GM19455 (cell line): Measurements from ENCODE around the gene WDR62.
"Not testable (repeated sequence)": the region's sequence is repeated elsewhere in the genome, so short reads cannot be mapped to it uniquely, and the experiment has no call there.

Experiments used
- ATAC-seq: cut with Tn5 transposase; IDR thresholded peaks from one replicate; pipeline ENCODE4 v1.9.1; 2021; ENCODE audit not compliant: unreplicated experiment

The WDR62 gene

GRCh38 chr19:36106991-36107390 lies 52.3 kb downstream of the WDR62 start:
- no peak for ATAC-seq

- no peak for ATAC-seq
These were observed 54.0 kb downstream of the WDR62 start for GRCh38 chr19:36108684-36109083.

- ATAC-seq, result no peak
These were observed 55.9 kb downstream of the WDR62 start, which contains the start of gene OVOL3 for GRCh38 chr19:36110487-36111199. OVOL3 (plus strand) TSS chr19:36111143; CDS start chr19:36111203, 60 bp downstream.

DNA sequence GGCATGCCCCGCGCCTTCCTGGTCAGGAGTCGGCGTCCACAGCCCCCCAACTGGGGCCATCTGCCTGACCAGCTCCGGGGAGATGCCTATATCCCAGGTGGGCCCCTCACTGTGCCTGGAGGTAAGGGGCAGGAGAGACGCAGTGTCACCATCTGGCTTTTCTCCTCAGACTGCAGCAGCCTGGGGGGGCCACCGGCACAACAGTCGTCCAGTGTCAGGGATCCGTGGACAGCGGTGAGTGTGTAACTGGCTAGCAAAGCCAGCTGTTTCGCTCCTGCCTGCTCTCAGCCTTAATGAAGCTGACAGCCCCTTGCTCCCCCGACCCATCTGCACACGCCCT lies 56.5 kb downstream of the WDR62 start:
- ATAC-seq, result no peak

- no peak for ATAC-seq
These were observed 58.0 kb downstream of the WDR62 start for GRCh38 chr19:36112678-36113077.

DNA sequence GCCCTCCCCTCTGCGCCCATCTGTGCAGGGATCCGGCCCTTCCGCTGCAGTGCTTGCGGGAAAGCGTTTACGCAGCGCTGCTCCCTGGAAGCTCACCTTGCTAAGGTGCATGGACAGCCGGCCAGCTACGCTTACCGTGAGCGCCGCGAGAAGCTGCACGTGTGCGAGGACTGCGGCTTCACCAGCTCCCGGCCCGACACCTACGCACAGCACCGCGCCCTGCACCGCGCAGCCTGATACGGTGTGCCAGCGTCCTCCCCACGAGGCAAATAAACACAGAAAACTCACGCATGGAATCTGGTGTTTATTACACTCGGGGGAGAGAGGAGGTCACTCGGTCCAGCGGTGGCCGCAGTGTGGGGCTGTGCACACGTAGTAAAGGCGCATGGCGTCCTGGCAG lies 58.7 kb downstream of the WDR62 start:
- ATAC-seq, result no peak

DNA sequence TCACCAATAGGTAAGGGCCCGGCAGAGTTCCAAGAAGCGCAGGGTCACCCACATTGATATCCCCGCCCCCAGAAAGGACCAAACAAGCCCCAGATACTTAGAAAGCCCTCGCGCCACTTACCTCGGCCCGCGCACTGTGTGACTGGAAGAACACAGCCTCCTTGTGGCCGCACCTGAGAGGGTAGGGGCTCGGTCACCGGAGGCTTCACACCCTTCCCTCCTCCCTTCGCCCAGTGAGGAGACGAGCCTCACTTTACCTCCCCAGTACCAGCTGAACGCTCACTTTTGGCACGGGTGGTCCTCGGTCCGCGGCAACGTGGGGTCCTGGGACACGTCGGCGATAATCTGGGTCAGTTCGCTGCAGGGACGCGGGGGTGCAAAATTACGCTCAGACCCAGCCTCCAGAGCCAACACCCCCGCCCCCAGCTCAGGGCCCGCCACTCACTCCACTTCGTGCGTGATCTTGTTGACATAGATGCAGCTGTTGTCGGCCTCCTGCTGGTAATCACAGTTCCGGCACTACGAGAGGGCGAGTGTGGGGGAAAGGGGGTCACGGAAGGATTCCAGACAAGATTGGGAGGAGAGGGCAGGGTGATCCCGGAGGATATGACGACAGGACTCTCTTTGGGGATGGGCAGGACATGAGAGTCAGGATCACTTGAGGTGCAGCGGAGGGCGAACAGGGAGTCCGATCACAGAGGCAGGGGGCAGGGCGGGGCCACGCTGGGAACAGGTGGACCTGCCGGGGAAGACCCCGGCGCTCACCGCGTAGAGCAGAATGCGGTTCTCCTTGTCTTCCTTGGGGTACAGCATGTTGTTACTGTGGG lies 59.4 kb downstream of the WDR62 start:
- no peak for ATAC-seq

- ATAC-seq, result peak; percentile 75
These were observed 60.2 kb downstream of the WDR62 start, which contains the start of gene POLR2I for GRCh38 chr19:36114721-36115452. POLR2I (minus strand) TSS chr19:36114875; CDS start chr19:36114856, 19 bp downstream.

- ATAC-seq, result peak; percentile 30
These were observed 61.0 kb downstream of the WDR62 start, which contains the start of gene TBCB for GRCh38 chr19:36115453-36116343. TBCB (plus strand) TSS chr19:36115468; CDS start chr19:36115561, 93 bp downstream.

GRCh38 chr19:36116344-36116637 lies 61.6 kb downstream of the WDR62 start:
- ATAC-seq, result no peak

DNA sequence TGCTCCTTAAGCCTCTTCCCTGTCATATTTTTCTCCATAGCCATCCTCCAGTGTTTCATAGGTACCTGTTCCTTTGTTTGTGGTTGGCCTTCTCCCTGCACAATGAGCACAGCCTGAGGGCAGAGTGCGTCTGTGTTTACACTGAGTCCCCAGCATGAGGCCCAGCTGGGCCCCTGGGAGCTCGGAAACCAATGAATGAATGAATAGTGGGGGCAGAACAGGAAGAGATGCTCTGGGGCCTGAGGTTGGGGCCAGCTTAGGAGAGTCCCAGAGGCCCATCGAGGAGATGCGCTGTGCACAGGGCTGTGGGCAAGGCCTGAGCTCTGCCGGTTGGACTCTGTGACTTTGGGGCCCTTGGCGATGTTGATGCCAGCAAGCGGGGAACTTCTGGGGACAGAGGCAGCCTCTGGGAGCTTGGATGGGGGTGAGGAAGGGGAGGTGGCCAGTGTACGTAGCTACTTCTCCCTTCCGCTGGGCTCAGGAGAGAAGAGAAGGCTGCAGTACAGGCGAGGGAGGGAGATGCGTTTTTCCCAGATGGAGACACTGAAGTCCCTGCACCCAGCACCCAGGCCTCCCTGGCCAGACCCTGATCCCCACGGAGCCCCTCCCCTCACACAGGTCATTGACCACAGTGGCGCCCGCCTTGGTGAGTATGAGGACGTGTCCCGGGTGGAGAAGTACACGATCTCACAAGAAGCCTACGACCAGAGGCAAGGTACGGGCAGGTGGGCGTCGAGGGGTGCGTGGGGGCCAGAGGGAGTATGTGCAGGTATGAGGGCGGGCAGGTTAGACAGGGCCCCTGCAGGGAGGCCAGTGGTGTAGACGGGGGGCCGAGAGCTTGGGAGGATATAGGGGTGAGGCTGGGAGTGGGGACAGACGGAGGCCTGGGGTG lies 65.6 kb downstream of the WDR62 start:
- no peak for ATAC-seq

GRCh38 chr19:36120984-36121358 lies 66.3 kb downstream of the WDR62 start:
- ATAC-seq, result no peak

GRCh38 chr19:36121486-36122124 lies 66.9 kb downstream of the WDR62 start:
- ATAC-seq, result no peak

DNA sequence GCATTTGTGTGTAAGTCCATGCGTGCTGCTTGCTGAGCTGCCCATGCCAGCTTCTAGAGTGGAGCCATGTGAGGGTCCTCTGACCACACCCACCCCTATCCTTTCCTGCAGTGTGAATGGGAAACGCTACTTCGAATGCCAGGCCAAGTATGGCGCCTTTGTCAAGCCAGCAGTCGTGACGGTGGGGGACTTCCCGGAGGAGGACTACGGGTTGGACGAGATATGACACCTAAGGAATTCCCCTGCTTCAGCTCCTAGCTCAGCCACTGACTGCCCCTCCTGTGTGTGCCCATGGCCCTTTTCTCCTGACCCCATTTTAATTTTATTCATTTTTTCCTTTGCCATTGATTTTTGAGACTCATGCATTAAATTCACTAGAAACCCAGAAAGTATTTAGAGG lies 70.9 kb downstream of the WDR62 start:
- no peak for ATAC-seq

- ATAC-seq, result no peak
These were observed 73.7 kb downstream of the WDR62 start for GRCh38 chr19:36128392-36128736.

GRCh38 chr19:36131221-36131620 lies 76.5 kb downstream of the WDR62 start:
- ATAC-seq, result not testable (repeated sequence)

DNA sequence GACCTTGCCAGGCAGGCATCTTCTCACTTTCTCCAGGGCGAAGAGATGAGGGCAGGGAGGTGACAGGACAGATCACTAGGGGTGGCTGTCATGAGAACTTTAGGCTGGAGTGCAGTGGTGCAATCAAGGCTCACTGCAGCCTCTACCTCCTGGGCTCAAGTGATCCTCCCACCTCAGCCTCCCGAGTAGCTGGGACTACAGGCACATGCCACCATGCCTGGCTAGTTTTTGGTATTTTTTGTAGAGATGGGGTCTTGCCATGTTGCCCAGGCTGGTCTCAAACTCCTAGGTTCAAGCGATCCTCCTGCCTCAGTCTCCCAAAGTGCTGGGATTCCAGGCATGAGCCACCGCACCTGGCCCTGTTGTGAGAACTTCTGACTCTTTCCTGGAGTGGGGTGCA lies 80.2 kb downstream of the WDR62 start:
- not testable (repeated sequence) for ATAC-seq

- no peak for ATAC-seq
These were observed 82.4 kb downstream of the WDR62 start for GRCh38 chr19:36136964-36137686.

GRCh38 chr19:36139120-36139472 lies 84.4 kb downstream of the WDR62 start:
- ATAC-seq, result no peak
